Neural progenitor cell (in vitro differentiated cells): Measurements from ENCODE around the gene ZNF683.

ENCODE experiments used
- CTCF ChIP-seq: fragments of 200-600 bp; sonication (generic); IDR thresholded peaks from 2 replicates; pipeline ENCODE4 v1.5.1; 2017; ENCODE audit warnings: antibody characterized with exemption, mild to moderate bottlenecking
- EZH2 ChIP-seq: fragments of 200-600 bp; sonication (generic); IDR thresholded peaks from 2 replicates; pipeline ENCODE4 v1.6.1; 2017; ENCODE audit warnings: antibody characterized with exemption, mild to moderate bottlenecking, moderate library complexity
- EZH2phosphoT487 ChIP-seq: fragments of 200-600 bp; sonication (generic); IDR thresholded peaks from 2 replicates; pipeline ENCODE4 v1.6.1; 2017; ENCODE audit warnings: antibody characterized with exemption

GRCh38 chr1:26317612-26318337 is 54.8 kb downstream of the ZNF683 start, which contains the start of gene CD52:
- TF ChIP-seq EZH2 (no peak), CTCF (no peak), EZH2phosphoT487 (no peak)
